ENCODE measurements around the gene OR11G2.
"Not testable (repeated sequence)": the region's sequence is repeated elsewhere in the genome, so short reads cannot be mapped to it uniquely, and the experiment has no call there.

Gene OR11G2

DNA sequence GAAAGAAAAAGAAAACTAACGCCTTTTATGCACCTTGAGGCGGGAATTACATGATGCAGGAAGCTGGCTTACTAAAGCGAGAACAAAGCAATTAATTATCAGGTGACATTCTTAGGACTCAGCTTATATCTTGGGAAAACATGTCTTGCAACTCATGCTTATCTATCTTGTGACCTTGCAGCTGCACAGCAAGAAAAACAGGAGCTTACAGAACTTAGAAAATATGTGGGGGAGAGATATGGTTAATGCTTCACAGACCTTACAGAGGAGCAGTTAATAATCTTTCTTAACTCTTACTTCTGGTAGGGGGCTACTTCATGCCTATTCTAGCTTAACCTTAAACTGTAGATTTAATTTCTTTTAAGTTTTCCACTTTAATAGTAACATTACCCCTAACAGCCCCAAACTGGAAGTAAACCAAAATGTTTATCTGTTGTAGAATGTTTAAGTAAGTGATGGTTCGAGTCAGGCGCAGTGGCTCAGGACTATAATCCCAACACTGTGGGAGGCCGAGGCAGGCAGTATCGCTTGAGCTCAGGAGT is 13.2 kb upstream of the OR11G2 start:
- TF ChIP-seq, protein P1, sequence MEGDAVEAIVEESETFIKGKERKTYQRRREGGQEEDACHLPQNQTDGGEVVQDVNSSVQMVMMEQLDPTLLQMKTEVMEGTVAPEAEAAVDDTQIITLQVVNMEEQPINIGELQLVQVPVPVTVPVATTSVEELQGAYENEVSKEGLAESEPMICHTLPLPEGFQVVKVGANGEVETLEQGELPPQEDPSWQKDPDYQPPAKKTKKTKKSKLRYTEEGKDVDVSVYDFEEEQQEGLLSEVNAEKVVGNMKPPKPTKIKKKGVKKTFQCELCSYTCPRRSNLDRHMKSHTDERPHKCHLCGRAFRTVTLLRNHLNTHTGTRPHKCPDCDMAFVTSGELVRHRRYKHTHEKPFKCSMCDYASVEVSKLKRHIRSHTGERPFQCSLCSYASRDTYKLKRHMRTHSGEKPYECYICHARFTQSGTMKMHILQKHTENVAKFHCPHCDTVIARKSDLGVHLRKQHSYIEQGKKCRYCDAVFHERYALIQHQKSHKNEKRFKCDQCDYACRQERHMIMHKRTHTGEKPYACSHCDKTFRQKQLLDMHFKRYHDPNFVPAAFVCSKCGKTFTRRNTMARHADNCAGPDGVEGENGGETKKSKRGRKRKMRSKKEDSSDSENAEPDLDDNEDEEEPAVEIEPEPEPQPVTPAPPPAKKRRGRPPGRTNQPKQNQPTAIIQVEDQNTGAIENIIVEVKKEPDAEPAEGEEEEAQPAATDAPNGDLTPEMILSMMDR (IDR thresholded peaks at IDR 0.05; ENCODE audit: low read depth, low read length): no peak
- DNase-seq (ENCODE audit: extremely low read depth, low read depth): no peak

DNA sequence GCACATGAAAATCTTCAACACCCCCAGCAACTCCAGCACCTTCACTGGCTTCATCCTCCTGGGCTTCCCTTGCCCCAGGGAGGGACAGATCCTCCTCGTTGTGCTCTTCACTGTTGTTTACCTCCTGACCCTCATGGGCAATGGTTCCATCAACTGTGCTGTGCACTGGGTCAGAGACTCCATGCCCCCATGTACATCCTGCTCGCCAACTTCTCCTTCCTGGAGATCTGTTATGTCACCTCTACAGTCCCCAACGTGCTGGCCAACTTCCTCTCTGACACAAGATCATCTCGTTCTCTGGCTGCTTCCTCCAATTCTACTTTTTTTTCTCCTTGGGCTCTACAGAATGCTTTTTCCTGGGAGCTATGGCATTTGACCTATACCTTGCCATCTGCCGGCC is 11.5 kb upstream of the OR11G2 start:
- DNase-seq (ENCODE audit: extremely low read depth, low read depth): no peak
- TF ChIP-seq, protein P1 (IDR thresholded peaks at IDR 0.05; ENCODE audit: low read depth, low read length): no peak

DNA sequence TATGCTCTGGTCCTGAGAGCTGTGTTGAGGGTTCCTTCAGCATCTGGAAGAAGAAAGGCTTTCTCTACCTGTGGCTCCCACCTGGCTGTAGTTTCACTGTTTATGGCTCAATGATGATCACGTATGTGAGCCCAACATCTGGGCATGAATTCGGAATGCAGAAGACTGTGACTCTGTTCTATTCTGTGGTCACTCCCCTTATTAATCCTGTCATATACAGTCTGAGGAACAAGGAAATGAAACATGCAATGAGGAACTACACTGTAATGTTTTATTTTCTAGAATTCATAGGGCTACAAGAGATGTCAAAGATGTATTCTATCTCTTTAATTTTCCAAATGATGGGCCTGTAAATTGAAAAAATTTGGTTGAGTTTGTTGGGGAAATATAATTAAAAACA is 10.8 kb upstream of the OR11G2 start:
- TF ChIP-seq, protein P1 (IDR thresholded peaks at IDR 0.05; ENCODE audit: low read depth, low read length): no peak
- DNase-seq (ENCODE audit: extremely low read depth, low read depth): no peak

DNA sequence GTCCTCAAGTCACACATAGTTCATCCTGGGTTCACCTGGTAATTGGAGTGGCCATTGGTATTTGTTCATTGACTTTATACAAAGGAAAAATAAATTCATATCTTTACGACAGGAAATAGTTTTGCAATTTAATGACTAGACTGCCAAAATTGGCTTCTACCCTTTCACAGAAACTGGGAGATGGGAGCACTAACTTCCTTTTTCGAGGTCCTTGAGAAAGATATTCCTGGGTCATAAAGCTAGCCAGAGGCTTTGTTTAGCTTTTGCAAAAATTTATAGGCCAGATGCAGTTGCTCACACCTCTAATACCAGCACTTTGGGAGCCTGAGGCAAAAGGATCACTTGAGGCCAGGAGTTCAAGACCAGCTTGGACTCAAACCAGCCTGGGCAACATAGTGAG is 10.2 kb upstream of the OR11G2 start:
- TF ChIP-seq, protein P1 (IDR thresholded peaks at IDR 0.05; ENCODE audit: low read depth, low read length): no peak
- DNase-seq (ENCODE audit: extremely low read depth, low read depth): no peak

DNA sequence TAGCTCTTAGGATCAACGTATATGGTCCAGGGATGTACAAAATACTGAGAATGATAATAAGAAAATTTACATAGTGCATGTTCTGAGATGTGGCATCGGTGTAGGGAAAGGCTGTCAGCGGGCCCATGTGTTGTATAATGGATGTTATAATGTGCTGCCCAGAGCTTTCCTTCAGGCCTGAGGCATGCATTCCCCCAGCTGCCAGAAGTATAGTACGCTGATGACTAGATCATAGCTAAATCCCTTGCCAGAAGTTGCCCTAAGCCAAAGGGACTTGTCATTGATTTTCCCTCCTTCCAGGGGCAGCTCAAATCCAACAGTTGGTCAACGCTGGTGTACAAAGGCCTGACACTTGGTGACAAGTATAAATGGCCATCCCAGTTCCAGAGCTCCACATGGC is 6.5 kb upstream of the OR11G2 start:
- TF ChIP-seq, protein P1 (IDR thresholded peaks at IDR 0.05; ENCODE audit: low read depth, low read length): no peak
- no peak for DNase-seq (ENCODE audit: extremely low read depth, low read depth)

DNA sequence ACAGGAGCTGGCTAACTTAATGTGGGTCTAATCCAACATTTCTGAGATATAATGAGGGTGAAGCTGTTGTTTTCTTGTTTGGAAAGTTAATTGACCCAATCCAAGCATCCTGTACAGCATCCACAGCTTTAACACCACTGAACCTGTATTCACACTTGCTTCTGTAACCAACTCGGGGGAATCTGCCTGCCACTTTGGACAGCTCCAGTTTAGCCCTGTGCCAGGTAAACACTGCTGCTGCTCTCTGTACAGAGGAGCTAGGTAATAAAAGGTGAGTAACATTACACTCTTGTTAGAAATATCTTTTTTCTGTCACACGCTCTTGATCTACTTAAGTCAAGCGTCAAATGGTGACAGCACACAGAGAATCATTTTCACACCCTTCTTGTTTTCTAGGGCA is 700 bp downstream of the OR11G2 start:
- TF ChIP-seq, protein P1 (IDR thresholded peaks at IDR 0.05; ENCODE audit: low read depth, low read length): no peak
- DNase-seq (ENCODE audit: extremely low read depth, low read depth): no peak

DNA sequence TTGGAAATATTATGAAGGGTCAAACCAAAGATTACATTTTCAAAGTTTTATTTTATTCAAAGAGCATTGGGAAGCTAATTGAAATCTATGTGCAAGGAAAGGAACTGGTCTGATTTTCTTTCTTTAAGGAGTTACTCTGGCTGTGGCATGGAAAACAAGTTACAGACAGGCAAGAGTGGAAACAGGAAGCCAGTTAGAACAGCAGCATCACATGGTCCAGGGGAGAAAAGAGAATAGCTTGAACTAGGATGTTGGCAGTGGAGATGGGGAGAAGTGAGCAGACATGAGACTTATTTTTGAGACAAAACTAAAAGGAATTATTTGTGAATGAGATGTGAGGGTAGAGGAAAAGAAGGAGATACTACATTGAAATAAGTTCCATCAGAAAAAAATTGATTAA is 3.4 kb downstream of the OR11G2 start:
- TF ChIP-seq, protein P1 (IDR thresholded peaks at IDR 0.05; ENCODE audit: low read depth, low read length): no peak
- DNase-seq (ENCODE audit: extremely low read depth, low read depth): no peak

DNA sequence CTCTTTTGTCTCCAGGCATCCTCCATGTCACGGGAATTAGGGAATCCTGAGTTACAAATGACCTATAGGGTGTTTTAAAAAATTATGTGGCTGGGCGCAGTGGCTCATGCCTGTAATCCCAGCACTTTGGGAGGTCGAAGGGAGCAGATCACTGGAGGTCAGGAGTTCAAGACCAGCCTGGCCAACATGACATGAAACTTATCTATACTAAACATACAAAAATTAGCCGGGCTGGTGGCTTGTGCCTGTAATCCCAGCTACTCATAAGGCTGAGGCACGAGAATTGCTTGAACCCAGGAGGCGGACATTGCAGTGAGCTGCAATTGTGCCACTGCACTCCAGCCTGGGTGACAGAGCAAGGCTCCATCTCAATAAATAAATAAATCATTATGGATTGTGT is 4.5 kb downstream of the OR11G2 start:
- DNase-seq (ENCODE audit: extremely low read depth, low read depth): not testable (repeated sequence)
